Neuronal stem cell (in vitro differentiated cells): ENCODE results near the gene DGAT2.

ENCODE experiments used
- DNase-seq: peaks from one replicate; pipeline ENCODE4 v3.0.0-alpha.2; 2013; ENCODE audit warnings: low spot score
- H2AFZ ChIP-seq: one replicate; pipeline ENCODE4 v1.6.1; 2013; ENCODE audit warnings: mild to moderate bottlenecking, low read length, inconsistent platforms
- H2AK5ac ChIP-seq: 2 replicates; pipeline ENCODE4 v1.6.1; 2013; ENCODE audit warnings: low read depth, mild to moderate bottlenecking, inconsistent platforms, low read length, moderate library complexity, mixed read lengths
- H2BK120ac ChIP-seq: 2 replicates; pipeline ENCODE4 v1.6.1; 2013; ENCODE audit warnings: low read depth, mild to moderate bottlenecking, inconsistent platforms, low read length, moderate library complexity, mixed read lengths
- H2BK12ac ChIP-seq: one replicate; pipeline ENCODE4 v1.6.1; 2013; ENCODE audit warnings: low read length, inconsistent platforms
- H2BK15ac ChIP-seq: 2 replicates; pipeline ENCODE4 v1.6.1; 2013; ENCODE audit warnings: mild to moderate bottlenecking, low read length, inconsistent platforms, mixed read lengths
- H2BK5ac ChIP-seq: one replicate; pipeline ENCODE4 v1.6.1; 2013; ENCODE audit warnings: inconsistent platforms, mild to moderate bottlenecking, low read length, moderate library complexity
- H3K14ac ChIP-seq: one replicate; pipeline ENCODE4 v1.6.1; 2013; ENCODE audit warnings: low read length, inconsistent platforms
- H3K18ac ChIP-seq: 2 replicates; pipeline ENCODE4 v1.6.1; 2013; ENCODE audit warnings: low read length, inconsistent platforms
- H3K23ac ChIP-seq: 2 replicates; pipeline ENCODE4 v1.6.1; 2013; ENCODE audit warnings: low read depth, mild to moderate bottlenecking, mixed read lengths, low read length, inconsistent platforms; ENCODE audit not compliant: poor library complexity
- H3K27ac ChIP-seq: replicated peaks from 3 replicates; pipeline ENCODE4 v1.5.1; 2013; ENCODE audit warnings: low read length, inconsistent platforms
- H3K27me3 ChIP-seq, 3 experiments: 2 replicates each; pipeline ENCODE4 v1.6.1; 2013; ENCODE audit warnings: low read length in 3 of 3, mild to moderate bottlenecking in 2 of 3, inconsistent platforms in 1 of 3, low read depth in 1 of 3, mixed read lengths in 1 of 3, moderate library complexity in 1 of 3; ENCODE audit not compliant: control insufficient read depth in 3 of 3, insufficient read depth in 3 of 3
- H3K36me3 ChIP-seq, 2 donors: replicated peaks in 1 of 2; 2 replicates each; pipeline ENCODE4 v1.6.1; 2013; ENCODE audit warnings: low read length in 2 of 2; ENCODE audit not compliant: control insufficient read depth in 2 of 2, insufficient read depth in 2 of 2
- H3K4ac ChIP-seq: 2 replicates; pipeline ENCODE4 v1.6.1; 2013; ENCODE audit warnings: inconsistent platforms, mild to moderate bottlenecking, low read length, moderate library complexity
- H3K4me1 ChIP-seq, 2 donors: 1 replicate in 1 of 2; 2 replicates in 1 of 2; pipeline ENCODE4 v1.6.1; 2013; ENCODE audit warnings: low read length in 2 of 2, low read depth in 1 of 2; ENCODE audit not compliant: control insufficient read depth in 2 of 2, insufficient read depth in 1 of 2
- H3K4me2 ChIP-seq: one replicate; pipeline ENCODE4 v1.6.1; 2013; ENCODE audit warnings: mild to moderate bottlenecking, low read length, inconsistent platforms; ENCODE audit not compliant: insufficient read depth, poor library complexity, severe bottlenecking
- H3K4me3 ChIP-seq, 2 donors: 2 replicates each; pipeline ENCODE4 v1.5.1; 2013; ENCODE audit warnings: low read length in 2 of 2, mild to moderate bottlenecking in 2 of 2, inconsistent platforms in 1 of 2, moderate library complexity in 1 of 2
- H3K79me1 ChIP-seq: one replicate; pipeline ENCODE4 v1.6.1; 2013; ENCODE audit warnings: low read depth, mild to moderate bottlenecking, inconsistent platforms, low read length, moderate library complexity
- H3K9ac ChIP-seq: one replicate; pipeline ENCODE4 v1.6.1; 2013; ENCODE audit warnings: mild to moderate bottlenecking, low read depth, low read length, inconsistent platforms; ENCODE audit not compliant: poor library complexity
- H3K9me3 ChIP-seq, 2 donors: replicated peaks in 1 of 2; 2 replicates each; pipeline versions ENCODE3 to v1.6.1; 2013; ENCODE audit warnings: low read length in 2 of 2, mild to moderate bottlenecking in 2 of 2, inconsistent platforms in 1 of 2, low read depth in 1 of 2, mixed read lengths in 1 of 2, moderate library complexity in 1 of 2; ENCODE audit not compliant: control insufficient read depth in 2 of 2, insufficient read depth in 1 of 2
- H4K8ac ChIP-seq: one replicate; pipeline ENCODE4 v1.6.1; 2013; ENCODE audit warnings: low read depth, mild to moderate bottlenecking, inconsistent platforms, low read length, moderate library complexity
- H4K91ac ChIP-seq: one replicate; pipeline ENCODE4 v1.6.1; 2013; ENCODE audit warnings: low read length, low read depth, mild to moderate bottlenecking, inconsistent platforms; ENCODE audit not compliant: poor library complexity
- WGBS, 2 donors: extraction: QIAGEN DNeasy Blood & Tissue Kit; methylation state at CpG; one replicate each; pipeline ENCODE4 v1.1.7; 2013; ENCODE audit warnings: missing lambda C conversion rate in 2 of 2, mixed read lengths in 1 of 2; ENCODE audit not compliant: insufficient read length in 2 of 2, insufficient replicate concordance in 1 of 2; ENCODE audit errors: extremely low coverage in 2 of 2; 5-methylcytosine and 5-hydroxymethylcytosine counted together

DGAT2 gene

GRCh38 chr11:75809111-75809510, 40.5 kb downstream of the DGAT2 start:
- Histone ChIP-seq H3K4ac (no peak overlapping the region), H4K91ac (no peak overlapping the region), H2BK120ac (no peak overlapping the region), H2BK12ac (no peak overlapping the region), H2AFZ (no peak overlapping the region), H3K14ac (no peak overlapping the region), H3K18ac (no peak overlapping the region), H3K27ac (no peak overlapping the region), H3K9me3 (no peaks in the 10 kb centered on the region), H2BK5ac (no peak overlapping the region), H3K79me1 (no peaks in the 10 kb centered on the region), H2BK15ac (no peak overlapping the region), H3K23ac (no peak overlapping the region), H3K9ac (no peak overlapping the region), H3K4me2 (no peak overlapping the region), H3K36me3 (no peaks in the 10 kb centered on the region), H4K8ac (no peak overlapping the region), H3K27me3 (peaks cover 0 to 7% (median 0%) of the 10 kb centered on the region in 3 experiments), H2AK5ac (no peak overlapping the region), H3K4me3 (no peak overlapping the region), H3K4me1 (peaks cover 0 to 2% of the 10 kb centered on the region in 2 donors)
- DNase-seq: no peak
- WGBS, 2 donors: no CpG with 5 or more reads among the region's 2 CpGs

DNA sequence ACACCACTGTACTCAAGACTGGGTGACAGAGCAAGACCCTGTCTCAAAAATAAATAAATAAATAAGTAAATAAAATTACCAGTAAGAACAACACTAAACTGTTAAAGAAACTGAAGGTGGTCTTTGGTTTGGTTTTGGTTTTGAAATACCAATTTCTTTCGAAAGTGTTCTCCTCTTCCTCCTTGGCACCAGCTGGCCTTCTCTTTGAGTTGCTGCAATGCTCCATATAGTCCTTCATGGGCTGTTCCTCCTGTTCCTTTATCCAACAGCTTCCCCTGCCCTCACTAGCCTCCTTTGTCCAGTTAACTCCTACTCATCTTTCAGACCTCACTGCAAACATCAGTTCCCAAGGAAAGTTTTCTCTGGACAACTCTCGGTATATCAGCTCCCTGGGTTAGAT, 41.4 kb downstream of the DGAT2 start:
- H3K9ac ChIP-seq: no peak overlapping the region
- WGBS, 2 donors: no CpG with 5 or more reads among the region's 2 CpGs

DNA sequence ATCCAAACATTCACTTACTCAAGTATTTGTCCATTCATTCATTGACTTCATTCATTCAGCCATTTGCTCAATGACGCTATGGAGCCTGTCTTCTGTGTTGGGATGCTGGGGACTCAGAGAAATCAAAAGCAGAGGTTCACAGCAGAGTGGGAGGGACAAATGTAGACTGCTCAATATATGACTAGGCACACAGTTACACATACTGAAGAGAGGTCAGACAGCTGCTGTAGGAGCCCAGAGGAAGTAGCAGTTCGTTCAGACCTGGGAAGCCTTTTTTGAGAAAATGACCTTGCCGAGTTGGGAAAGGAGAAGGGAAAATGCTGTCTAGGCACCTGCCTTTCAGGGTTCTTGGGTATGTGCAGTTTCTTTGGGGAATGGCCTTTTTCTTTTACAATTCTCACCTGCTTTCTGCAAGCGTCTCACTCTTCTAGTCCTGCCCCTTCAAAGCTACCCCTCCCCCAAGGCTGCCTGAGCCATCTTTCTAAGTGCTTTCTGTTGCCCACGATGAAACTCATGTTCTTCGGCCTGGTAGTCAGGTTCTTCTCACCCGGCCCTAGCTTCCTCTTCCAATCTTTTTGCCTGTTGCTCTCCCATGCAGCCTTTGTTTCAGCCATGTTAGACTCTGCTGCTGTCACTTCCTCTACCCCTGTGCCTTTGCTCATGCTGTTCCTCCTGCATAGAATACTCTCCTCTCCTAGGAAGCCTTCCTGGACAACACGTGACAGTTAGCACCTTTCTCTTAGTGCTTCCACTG, 42.2 kb downstream of the DGAT2 start:
- no peak overlapping the region for H4K91ac ChIP-seq
- no peak overlapping the region for H3K18ac ChIP-seq
- no peak overlapping the region for H2BK5ac ChIP-seq
- DNase-seq: no peak
- H3K4ac ChIP-seq: no peak overlapping the region
- H3K79me1 ChIP-seq: no peaks in the 10 kb centered on the region
- peaks cover 0 to 2% of the 10 kb centered on the region in 2 donors for H3K4me1 ChIP-seq
- no CpG with 5 or more reads among the region's 8 CpGs for WGBS, 2 donors
- H3K9ac ChIP-seq: no peak overlapping the region
- no peak overlapping the region for H3K4me2 ChIP-seq
- H3K14ac ChIP-seq: no peak overlapping the region
- H4K8ac ChIP-seq: no peak overlapping the region
- no peak overlapping the region for H2BK15ac ChIP-seq
- peak overlapping the region; percentile 6 for H2AFZ ChIP-seq
- no peak overlapping the region for H2BK120ac ChIP-seq
- no peak overlapping the region for H3K4me3 ChIP-seq
- H2BK12ac ChIP-seq: no peak overlapping the region
- H3K27me3 ChIP-seq: peaks cover 0 to 7% (median 0%) of the 10 kb centered on the region in 3 experiments
- H3K27ac ChIP-seq: no peak overlapping the region
- H3K9me3 ChIP-seq: no peaks in the 10 kb centered on the region
- no peak overlapping the region for H3K23ac ChIP-seq
- no peaks in the 10 kb centered on the region for H3K36me3 ChIP-seq
- H2AK5ac ChIP-seq: no peak overlapping the region

More for the DNA sequence above, 41.4 kb downstream of the DGAT2 start:
- H2AK5ac ChIP-seq: no peak overlapping the region
- no peak overlapping the region for H2BK15ac ChIP-seq
- H3K27ac ChIP-seq: no peak overlapping the region
- DNase-seq: no peak
- no peak overlapping the region for H2AFZ ChIP-seq
- no peaks in the 10 kb centered on the region for H3K79me1 ChIP-seq
- H3K4me1 ChIP-seq: peaks cover 0 to 2% of the 10 kb centered on the region in 2 donors
- H3K9me3 ChIP-seq: no peaks in the 10 kb centered on the region
- H4K91ac ChIP-seq: no peak overlapping the region
- H2BK12ac ChIP-seq: no peak overlapping the region
- H3K4me2 ChIP-seq: no peak overlapping the region
- no peak overlapping the region for H3K4me3 ChIP-seq
- no peak overlapping the region for H3K18ac ChIP-seq
- peaks cover 0 to 7% (median 0%) of the 10 kb centered on the region in 3 experiments for H3K27me3 ChIP-seq
- H2BK5ac ChIP-seq: no peak overlapping the region
- H4K8ac ChIP-seq: no peak overlapping the region
- no peak overlapping the region for H3K23ac ChIP-seq
- no peak overlapping the region for H3K14ac ChIP-seq
- no peak overlapping the region for H3K4ac ChIP-seq
- no peak overlapping the region for H2BK120ac ChIP-seq
- no peaks in the 10 kb centered on the region for H3K36me3 ChIP-seq

DNA sequence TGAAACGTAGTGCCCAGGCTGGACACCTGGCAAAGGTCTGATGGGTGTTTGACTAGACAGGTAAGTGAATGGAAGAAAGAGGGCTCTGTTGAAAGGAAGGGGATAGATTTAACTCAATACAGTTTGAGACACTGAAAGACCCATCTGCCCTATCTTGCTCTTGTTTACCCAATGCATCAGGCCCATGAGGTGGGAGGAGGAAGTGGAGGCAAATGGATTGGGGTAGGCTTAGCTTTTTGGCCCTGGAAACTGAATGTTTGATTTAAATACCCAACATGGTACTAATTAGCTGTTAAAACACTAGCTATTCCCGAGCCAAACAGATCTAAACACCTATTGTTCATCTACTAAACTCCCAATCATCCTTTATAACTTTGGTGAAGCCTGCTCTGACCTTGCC, 42.9 kb downstream of the DGAT2 start:
- Histone ChIP-seq H2AFZ (no peak overlapping the region), H3K27me3 (peaks cover 0 to 7% (median under 1%) of the 10 kb centered on the region in 3 experiments), H2AK5ac (no peak overlapping the region), H3K4me2 (no peak overlapping the region), H3K4me1 (peaks cover 4 to 5% of the 10 kb centered on the region in 2 donors), H3K23ac (no peak overlapping the region), H2BK15ac (no peak overlapping the region), H2BK120ac (no peak overlapping the region), H3K4ac (no peak overlapping the region), H3K27ac (no peak overlapping the region), H3K9me3 (no peaks in the 10 kb centered on the region), H4K8ac (no peak overlapping the region), H3K79me1 (peaks cover under 1% of the 10 kb centered on the region), H2BK5ac (no peak overlapping the region), H4K91ac (no peak overlapping the region), H3K18ac (no peak overlapping the region), H3K36me3 (no peaks in the 10 kb centered on the region), H3K14ac (no peak overlapping the region), H2BK12ac (no peak overlapping the region), H3K9ac (no peak overlapping the region), H3K4me3 (no peak overlapping the region)
- no CpG with 5 or more reads among the region's 2 CpGs for WGBS, 2 donors
- no peak for DNase-seq
